ENCODE data around the gene MSX1. TPM values are rescaled to one million over a fixed set of nuclear protein-coding genes. Genes with fewer than 3 reads are reported as not detected.

Gene MSX1
- polyA plus RNA-seq, 1 donor from 2014 or later: 2.8 TPM

GRCh38 chr4:4857001-4857808 is 2.3 kb upstream of the MSX1 start:
- H3K4me3 ChIP-seq (ENCODE audit: low read length): no peak overlapping the region
- TF ChIP-seq EP300 (conservative IDR thresholded peaks at IDR 0.05; ENCODE audit: poor library complexity, severe bottlenecking): no peak
- H3K79me2 ChIP-seq (replicated peaks; ENCODE audit: insufficient read depth, low read length): no peaks in the 10 kb centered on the region
- peaks cover 98% of the 10 kb centered on the region for H3K27me3 ChIP-seq (ENCODE audit: insufficient read depth, low read depth, low read length)
- H3K27ac ChIP-seq (ENCODE audit: low read length): no peak overlapping the region
- H3K9ac ChIP-seq (ENCODE audit: low read length): no peak overlapping the region
- H2AFZ ChIP-seq (ENCODE audit: low read depth, low read length): no peak overlapping the region
- no peaks in the 10 kb centered on the region for H3K36me3 ChIP-seq (ENCODE audit: insufficient read depth, low read length)
- no peaks in the 10 kb centered on the region for H3K9me2 ChIP-seq (ENCODE audit: insufficient read depth, low read length)
- no peak overlapping the region for H3K4me2 ChIP-seq (ENCODE audit: low read length)
- H3K9me3 ChIP-seq (ENCODE audit: low read length): no peaks in the 10 kb centered on the region
- no peaks in the 10 kb centered on the region for H4K20me1 ChIP-seq (ENCODE audit: insufficient read depth)
- H3F3A ChIP-seq (ENCODE audit: insufficient read depth, low read length, poor library complexity, severe bottlenecking): no peaks in the 10 kb centered on the region

GRCh38 chr4:4857809-4858508 is 1.5 kb upstream of the MSX1 start:
- H3K9me3 ChIP-seq (ENCODE audit: low read length): no peaks in the 10 kb centered on the region
- no peak overlapping the region for H3K4me3 ChIP-seq (ENCODE audit: low read length)
- H3K27ac ChIP-seq (ENCODE audit: low read length): no peak overlapping the region
- H3K9ac ChIP-seq (ENCODE audit: low read length): no peak overlapping the region
- no peaks in the 10 kb centered on the region for H3F3A ChIP-seq (ENCODE audit: insufficient read depth, low read length, poor library complexity, severe bottlenecking)
- no peaks in the 10 kb centered on the region for H3K79me2 ChIP-seq (replicated peaks; ENCODE audit: insufficient read depth, low read length)
- peaks cover 98% of the 10 kb centered on the region for H3K27me3 ChIP-seq (ENCODE audit: insufficient read depth, low read depth, low read length)
- no peaks in the 10 kb centered on the region for H3K36me3 ChIP-seq (ENCODE audit: insufficient read depth, low read length)
- no peaks in the 10 kb centered on the region for H3K9me2 ChIP-seq (ENCODE audit: insufficient read depth, low read length)
- TF ChIP-seq EZH2 (IDR thresholded peaks at IDR 0.05; ENCODE audit: borderline replicate concordance, insufficient read depth, low read length, poor library complexity, severe bottlenecking) (peak; percentile 45), REST (IDR thresholded peaks at IDR 0.05; ENCODE audit: borderline replicate concordance) (no peak)
- no peak overlapping the region for H2AFZ ChIP-seq (ENCODE audit: low read depth, low read length)
- no peak overlapping the region for H3K4me2 ChIP-seq (ENCODE audit: low read length)
- no peaks in the 10 kb centered on the region for H4K20me1 ChIP-seq (ENCODE audit: insufficient read depth)

GRCh38 chr4:4858527-4859324 is 739 bp upstream of the MSX1 start:
- no peak overlapping the region for H3K9ac ChIP-seq (ENCODE audit: low read length)
- H4K20me1 ChIP-seq (ENCODE audit: insufficient read depth): no peaks in the 10 kb centered on the region

More at GRCh38 chr4:4858527-4859324, 739 bp upstream of the MSX1 start:
- Histone ChIP-seq H3K36me3 (ENCODE audit: insufficient read depth, low read length) (no peaks in the 10 kb centered on the region), H3K4me3 (ENCODE audit: low read length) (no peak overlapping the region), H2AFZ (ENCODE audit: low read depth, low read length) (no peak overlapping the region), H3K27me3 (ENCODE audit: insufficient read depth, low read depth, low read length) (peaks cover 98% of the 10 kb centered on the region), H3K4me2 (ENCODE audit: low read length) (no peak overlapping the region), H3K79me2 (replicated peaks; ENCODE audit: insufficient read depth, low read length) (no peaks in the 10 kb centered on the region), H3K27ac (ENCODE audit: low read length) (no peak overlapping the region), H3K9me3 (ENCODE audit: low read length) (no peaks in the 10 kb centered on the region), H3K9me2 (ENCODE audit: insufficient read depth, low read length) (no peaks in the 10 kb centered on the region), H3F3A (ENCODE audit: insufficient read depth, low read length, poor library complexity, severe bottlenecking) (no peaks in the 10 kb centered on the region)
- TF ChIP-seq SMC3 (conservative IDR thresholded peaks at IDR 0.05; ENCODE audit: poor library complexity) (no peak), POLR2AphosphoS5 (IDR thresholded peaks at IDR 0.05) (peak; percentile 20)
